DND-41 (cell line): ENCODE data around the gene SLC5A6.

Experiments
- ATAC-seq: fragments of 200-7000 bp; cut with Tn5 transposase; 3 replicates; pipeline ENCODE4 v1.9.1; 2021; ENCODE audit warnings: low read depth; ENCODE audit not compliant: insufficient read depth
- DNase-seq: peaks from one replicate; pipeline ENCODE4 v3.0.0-alpha.2; 2020
- H2AFZ ChIP-seq: 2 replicates; pipeline ENCODE4 v1.6.0; 2012; ENCODE audit warnings: low read depth, low read length
- H3K27ac ChIP-seq: 2 replicates; pipeline ENCODE4 v1.5.1; 2012; ENCODE audit warnings: low read length, inconsistent platforms
- H3K27me3 ChIP-seq: fragments of 200-600 bp; sonication (generic); 2 replicates; pipeline ENCODE4 v1.6.0; 2012; ENCODE audit warnings: low read length, mild to moderate bottlenecking, inconsistent platforms; ENCODE audit not compliant: insufficient read depth, poor library complexity
- H3K36me3 ChIP-seq: 2 replicates; pipeline ENCODE4 v1.5.1; 2012; ENCODE audit warnings: low read length, inconsistent platforms; ENCODE audit not compliant: insufficient read depth
- H3K4me1 ChIP-seq: 2 replicates; pipeline ENCODE4 v1.5.1; 2012; ENCODE audit warnings: mild to moderate bottlenecking, low read length; ENCODE audit not compliant: insufficient read depth
- H3K4me2 ChIP-seq: 2 replicates; pipeline ENCODE4 v1.6.0; 2012; ENCODE audit warnings: mild to moderate bottlenecking, moderate library complexity, low read length, inconsistent platforms; ENCODE audit not compliant: insufficient read depth
- H3K4me3 ChIP-seq, 2 experiments: fragments of 200-600 bp in 1 of 2; shearing (Covaris generic) in 1 of 2; 2 replicates each; pipeline ENCODE4 v1.5.1; 2012 to 2016; ENCODE audit warnings: inconsistent platforms in 2 of 2, low read length in 2 of 2, mild to moderate bottlenecking in 2 of 2, low read depth in 1 of 2, moderate library complexity in 1 of 2
- H3K79me2 ChIP-seq: 2 replicates; pipeline ENCODE4 v1.6.0; 2012; ENCODE audit warnings: low read length, inconsistent platforms; ENCODE audit not compliant: insufficient read depth
- H3K9ac ChIP-seq: 2 replicates; pipeline ENCODE4 v1.6.0; 2012; ENCODE audit warnings: low read depth, mild to moderate bottlenecking, inconsistent platforms, low read length, moderate library complexity
- H3K9me3 ChIP-seq: 2 replicates; pipeline ENCODE4 v1.5.1; 2012; ENCODE audit warnings: low read length, moderate library complexity, mild to moderate bottlenecking, inconsistent platforms; ENCODE audit not compliant: insufficient read depth, severe bottlenecking
- H4K20me1 ChIP-seq: 2 replicates; pipeline ENCODE4 v1.6.0; 2012; ENCODE audit warnings: low read length; ENCODE audit not compliant: insufficient read depth
- EZH2 ChIP-seq: IDR thresholded peaks from 3 replicates; pipeline ENCODE4 v1.6.1; 2012; ENCODE audit warnings: borderline replicate concordance, low read depth, mild to moderate bottlenecking, moderate library complexity, low read length, inconsistent platforms; ENCODE audit not compliant: severe bottlenecking
- TF ChIP-seq, protein P1 (sequence below): IDR thresholded peaks from 2 replicates; pipeline ENCODE4 v1.5.1; 2012; ENCODE audit warnings: borderline replicate concordance, low read length, moderate library complexity, mild to moderate bottlenecking; ENCODE audit not compliant: poor library complexity, severe bottlenecking; ENCODE audit errors: extremely low read depth

The SLC5A6 gene

DNA sequence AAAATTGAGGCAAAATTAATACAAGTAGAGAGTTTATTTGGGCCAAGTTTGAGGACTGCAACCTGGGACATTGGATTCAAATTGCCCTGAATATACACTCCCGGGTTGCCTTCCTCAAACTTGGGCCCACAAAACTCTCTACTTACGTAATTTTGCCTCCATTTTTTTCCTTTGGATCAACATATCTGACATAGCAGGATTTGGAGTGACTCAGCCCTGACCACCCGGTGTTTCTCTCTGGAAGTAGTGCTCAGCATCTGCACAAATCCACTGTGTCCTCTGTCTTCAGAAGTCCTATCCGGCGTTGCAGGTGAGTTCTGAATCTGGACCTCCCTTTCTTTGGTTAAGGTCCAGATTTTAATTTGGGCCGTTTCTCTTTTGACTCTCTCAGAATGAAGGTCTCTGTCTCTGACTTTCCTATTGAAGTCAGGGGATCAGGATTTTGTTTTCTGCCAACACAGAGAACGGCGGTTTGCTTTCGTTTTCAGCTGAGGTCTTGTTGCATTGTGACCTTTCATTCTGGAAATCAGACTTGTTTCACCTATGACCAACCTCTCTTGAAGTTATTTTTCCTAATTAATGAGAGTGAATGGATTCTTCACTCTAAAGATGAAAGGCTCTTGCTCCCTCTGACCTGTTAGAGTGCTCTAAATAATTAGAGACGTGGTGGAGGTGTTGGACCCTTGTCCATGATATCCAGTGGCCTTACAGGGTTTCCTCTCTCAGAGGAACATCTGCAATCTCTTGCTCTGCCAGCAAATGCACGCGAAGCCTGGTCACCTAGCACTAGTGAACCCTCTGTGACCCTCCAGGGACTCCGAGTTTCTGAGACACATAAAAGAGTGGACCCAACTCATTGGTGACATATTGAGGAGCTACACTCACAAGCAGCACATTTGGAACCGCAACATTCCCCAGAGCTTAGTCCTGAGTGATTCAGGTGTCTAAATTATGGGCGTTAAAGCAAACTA, 49.6 kb downstream of the SLC5A6 start:
- H3K36me3 ChIP-seq, result no peaks in the 10 kb centered on the region
- H3K9me3 ChIP-seq, result no peaks in the 10 kb centered on the region
- no peak for ATAC-seq
- no peak for TF ChIP-seq EZH2
- TF ChIP-seq, protein P1, sequence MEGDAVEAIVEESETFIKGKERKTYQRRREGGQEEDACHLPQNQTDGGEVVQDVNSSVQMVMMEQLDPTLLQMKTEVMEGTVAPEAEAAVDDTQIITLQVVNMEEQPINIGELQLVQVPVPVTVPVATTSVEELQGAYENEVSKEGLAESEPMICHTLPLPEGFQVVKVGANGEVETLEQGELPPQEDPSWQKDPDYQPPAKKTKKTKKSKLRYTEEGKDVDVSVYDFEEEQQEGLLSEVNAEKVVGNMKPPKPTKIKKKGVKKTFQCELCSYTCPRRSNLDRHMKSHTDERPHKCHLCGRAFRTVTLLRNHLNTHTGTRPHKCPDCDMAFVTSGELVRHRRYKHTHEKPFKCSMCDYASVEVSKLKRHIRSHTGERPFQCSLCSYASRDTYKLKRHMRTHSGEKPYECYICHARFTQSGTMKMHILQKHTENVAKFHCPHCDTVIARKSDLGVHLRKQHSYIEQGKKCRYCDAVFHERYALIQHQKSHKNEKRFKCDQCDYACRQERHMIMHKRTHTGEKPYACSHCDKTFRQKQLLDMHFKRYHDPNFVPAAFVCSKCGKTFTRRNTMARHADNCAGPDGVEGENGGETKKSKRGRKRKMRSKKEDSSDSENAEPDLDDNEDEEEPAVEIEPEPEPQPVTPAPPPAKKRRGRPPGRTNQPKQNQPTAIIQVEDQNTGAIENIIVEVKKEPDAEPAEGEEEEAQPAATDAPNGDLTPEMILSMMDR, result no peak
- H3K9ac ChIP-seq, result no peak overlapping the region
- no peak overlapping the region for H2AFZ ChIP-seq
- H3K27me3 ChIP-seq, result peaks cover 3% of the 10 kb centered on the region
- no peaks in the 10 kb centered on the region for H3K4me1 ChIP-seq
- no peaks in the 10 kb centered on the region for H4K20me1 ChIP-seq
- no peaks in the 10 kb centered on the region for H3K79me2 ChIP-seq
- DNase-seq, result no peak
- H3K27ac ChIP-seq, result no peak overlapping the region
- no peak overlapping the region for H3K4me3 ChIP-seq
- H3K4me2 ChIP-seq, result no peak overlapping the region

GRCh38 chr2:27160191-27160590, 51.9 kb downstream of the SLC5A6 start:
- Histone ChIP-seq H2AFZ (no peak overlapping the region), H3K4me1 (no peaks in the 10 kb centered on the region), H3K27ac (no peak overlapping the region), H3K27me3 (peaks cover 3% of the 10 kb centered on the region), H3K36me3 (no peaks in the 10 kb centered on the region), H4K20me1 (no peaks in the 10 kb centered on the region), H3K4me3 (no peak overlapping the region), H3K9ac (no peak overlapping the region), H3K79me2 (no peaks in the 10 kb centered on the region), H3K9me3 (no peaks in the 10 kb centered on the region), H3K4me2 (no peak overlapping the region)
- DNase-seq (no peak), ATAC-seq (no peak)
- TF ChIP-seq, protein P1, result no peak
- TF ChIP-seq EZH2, result no peak

GRCh38 chr2:27159271-27159670, 52.8 kb downstream of the SLC5A6 start:
- H2AFZ ChIP-seq, result no peak overlapping the region
- H3K9ac ChIP-seq, result no peak overlapping the region
- no peak overlapping the region for H3K4me2 ChIP-seq
- no peaks in the 10 kb centered on the region for H3K36me3 ChIP-seq
- peaks cover 3% of the 10 kb centered on the region for H3K27me3 ChIP-seq
- H3K79me2 ChIP-seq, result no peaks in the 10 kb centered on the region
- H3K4me3 ChIP-seq, result no peak overlapping the region
- H3K4me1 ChIP-seq, result no peaks in the 10 kb centered on the region
- ATAC-seq (no peak), DNase-seq (no peak)
- TF ChIP-seq EZH2, result no peak
- TF ChIP-seq, protein P1, result no peak
- no peaks in the 10 kb centered on the region for H3K9me3 ChIP-seq
- no peak overlapping the region for H3K27ac ChIP-seq
- no peaks in the 10 kb centered on the region for H4K20me1 ChIP-seq
